PFSK-1 (cell line): ENCODE measurements around the gene DPPA4.

Experiments
- POLR2AphosphoS5 ChIP-seq: IDR thresholded peaks from 2 replicates; pipeline ENCODE4 v1.6.1; 2012; ENCODE audit warnings: low read depth, mild to moderate bottlenecking, control low read depth, low read length, moderate library complexity
- TAF1 ChIP-seq: IDR thresholded peaks from 2 replicates; pipeline ENCODE4 v1.6.1; 2012; ENCODE audit warnings: low read length, control low read depth, borderline replicate concordance; ENCODE audit not compliant: insufficient read depth

GRCh38 chr3:109385442-109386318 lies 48.3 kb upstream of the DPPA4 start:
- no peak for TF ChIP-seq TAF1
- no peak for TF ChIP-seq POLR2AphosphoS5
